ENCODE results near the gene GNAQ.

DNA sequence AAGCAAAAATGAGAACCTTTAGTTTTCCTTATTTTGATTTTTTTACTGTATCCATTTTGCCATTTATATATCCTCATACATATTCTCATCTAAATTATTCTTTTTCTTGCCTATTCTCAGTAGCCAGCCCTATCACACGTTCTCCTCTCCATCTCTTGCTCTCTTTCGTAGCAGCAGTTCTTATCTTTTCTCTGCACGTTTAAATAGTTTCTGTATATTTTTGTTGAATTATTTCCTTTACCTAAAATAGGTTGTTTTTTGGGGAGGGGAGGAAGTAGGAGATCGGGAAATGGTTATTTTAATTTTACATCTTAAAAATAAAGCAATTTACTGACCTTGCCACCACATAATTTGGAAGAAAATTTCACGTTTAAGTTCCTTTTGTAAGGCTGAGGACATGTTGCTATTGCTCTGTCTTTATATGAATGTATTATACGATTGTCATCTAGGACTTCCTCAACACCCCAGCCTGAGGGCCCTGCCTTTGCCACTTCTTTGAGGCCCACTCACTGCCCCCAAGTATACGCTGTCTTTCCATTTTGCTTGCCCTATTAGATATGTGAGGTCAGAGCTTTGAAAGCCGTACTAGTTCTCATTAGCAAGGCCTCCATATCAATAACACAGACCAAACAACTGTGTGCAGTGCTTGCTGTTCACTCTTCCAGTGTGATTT, 140.3 kb downstream of the GNAQ start:
- TF ChIP-seq, protein P1, sequence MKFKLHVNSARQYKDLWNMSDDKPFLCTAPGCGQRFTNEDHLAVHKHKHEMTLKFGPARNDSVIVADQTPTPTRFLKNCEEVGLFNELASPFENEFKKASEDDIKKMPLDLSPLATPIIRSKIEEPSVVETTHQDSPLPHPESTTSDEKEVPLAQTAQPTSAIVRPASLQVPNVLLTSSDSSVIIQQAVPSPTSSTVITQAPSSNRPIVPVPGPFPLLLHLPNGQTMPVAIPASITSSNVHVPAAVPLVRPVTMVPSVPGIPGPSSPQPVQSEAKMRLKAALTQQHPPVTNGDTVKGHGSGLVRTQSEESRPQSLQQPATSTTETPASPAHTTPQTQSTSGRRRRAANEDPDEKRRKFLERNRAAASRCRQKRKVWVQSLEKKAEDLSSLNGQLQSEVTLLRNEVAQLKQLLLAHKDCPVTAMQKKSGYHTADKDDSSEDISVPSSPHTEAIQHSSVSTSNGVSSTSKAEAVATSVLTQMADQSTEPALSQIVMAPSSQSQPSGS (CRISPR knock-in tag; IDR thresholded peaks at IDR 0.05; ENCODE audit: borderline replicate concordance, low read depth), result no peak
- TF ChIP-seq ZNF423 (CRISPR knock-in tag; IDR thresholded peaks at IDR 0.05) (no peak), AFF4 (CRISPR knock-in tag; IDR thresholded peaks at IDR 0.05; ENCODE audit: borderline replicate concordance) (no peak), CREB1 (CRISPR knock-in tag; IDR thresholded peaks at IDR 0.05) (no peak), ESRRA (CRISPR knock-in tag; IDR thresholded peaks at IDR 0.05; ENCODE audit: borderline replicate concordance) (no peak)

Measured in WTC11 (cell line).